Astrocyte (in vitro differentiated cells and primary cell): ENCODE data around the gene ARMH1. TPM values are rescaled to one million over a fixed set of nuclear protein-coding genes. Genes with fewer than 3 reads are reported as not detected.

Experiments used
- DNase-seq: peaks from one replicate; pipeline ENCODE4 v3.0.0-alpha.2; 2010; ENCODE audit warnings: low read depth
- FAIRE-seq: peaks from 2 replicates; lab custom pipeline; 2011; peaks lifted over from hg19 to GRCh38; lab: Jason Lieb, UNC
- H2AFZ ChIP-seq: 2 replicates; pipeline ENCODE4 v1.6.0; 2012; ENCODE audit warnings: low read depth, low read length, inconsistent platforms
- H3K27ac ChIP-seq: 2 replicates; pipeline ENCODE4 v1.5.1; 2011; ENCODE audit warnings: low read depth, low read length, inconsistent platforms
- H3K27me3 ChIP-seq: 2 replicates; pipeline ENCODE4 v1.6.0; 2011; ENCODE audit warnings: low read length, inconsistent platforms; ENCODE audit not compliant: insufficient read depth
- H3K36me3 ChIP-seq: 2 replicates; pipeline ENCODE4 v1.5.1; 2011; ENCODE audit warnings: low read length, inconsistent platforms; ENCODE audit not compliant: insufficient read depth
- H3K4me1 ChIP-seq: 2 replicates; pipeline ENCODE4 v1.5.1; 2011; ENCODE audit warnings: low read length, inconsistent platforms; ENCODE audit not compliant: insufficient read depth
- H3K4me2 ChIP-seq: 2 replicates; pipeline ENCODE4 v1.6.0; 2012; ENCODE audit warnings: low read length, inconsistent platforms
- H3K4me3 ChIP-seq: 2 replicates; pipeline ENCODE4 v1.5.1; 2011; ENCODE audit warnings: low read depth, mild to moderate bottlenecking, low read length, inconsistent platforms; ENCODE audit not compliant: insufficient read depth
- H3K79me2 ChIP-seq: 2 replicates; pipeline ENCODE4 v1.6.0; 2012; ENCODE audit warnings: mild to moderate bottlenecking, low read length, inconsistent platforms; ENCODE audit not compliant: insufficient read depth
- H3K9ac ChIP-seq: 2 replicates; pipeline ENCODE4 v1.6.0; 2012; ENCODE audit warnings: mild to moderate bottlenecking, low read length, inconsistent platforms
- H3K9me3 ChIP-seq: 2 replicates; pipeline ENCODE4 v1.5.1; 2012; ENCODE audit warnings: low read depth, mild to moderate bottlenecking, low read length, inconsistent platforms; ENCODE audit not compliant: insufficient read depth
- H4K20me1 ChIP-seq: 2 replicates; pipeline ENCODE4 v1.6.0; 2012; ENCODE audit warnings: low read length, inconsistent platforms; ENCODE audit not compliant: insufficient read depth
- H3K27ac Mint-ChIP-seq: one replicate; pipeline ENCODE4 v1.8.0; 2021; ENCODE audit warnings: mild to moderate bottlenecking, mixed read lengths; ENCODE audit not compliant: unreplicated experiment
- H3K27me3 Mint-ChIP-seq: one replicate; pipeline ENCODE4 v1.8.0; 2021; ENCODE audit warnings: low read depth, mixed read lengths; ENCODE audit not compliant: unreplicated experiment
- H3K36me3 Mint-ChIP-seq: one replicate; pipeline ENCODE4 v1.8.0; 2021; ENCODE audit warnings: low read depth, mixed read lengths; ENCODE audit not compliant: unreplicated experiment
- H3K4me1 Mint-ChIP-seq: one replicate; pipeline ENCODE4 v1.8.0; 2021; ENCODE audit warnings: low read depth, mixed read lengths; ENCODE audit not compliant: unreplicated experiment
- H3K4me3 Mint-ChIP-seq: one replicate; pipeline ENCODE4 v1.8.0; 2021; ENCODE audit warnings: mild to moderate bottlenecking, moderate library complexity, mixed read lengths; ENCODE audit not compliant: unreplicated experiment
- H3K9me3 Mint-ChIP-seq: one replicate; pipeline ENCODE4 v1.8.0; 2021; ENCODE audit warnings: mild to moderate bottlenecking, mixed read lengths; ENCODE audit not compliant: unreplicated experiment
- CTCF ChIP-seq: IDR thresholded peaks from 2 replicates; pipeline ENCODE4 v1.5.1; 2011; ENCODE audit warnings: low read depth, mild to moderate bottlenecking, inconsistent platforms, low read length, moderate library complexity; ENCODE audit not compliant: insufficient read depth
- EZH2 ChIP-seq: IDR thresholded peaks from 2 replicates; pipeline ENCODE4 v1.6.1; 2012; ENCODE audit warnings: mild to moderate bottlenecking, low read length, inconsistent platforms; ENCODE audit not compliant: insufficient read depth
- total RNA-seq: library from RNA; stranded (reverse); gene quantifications from 2 replicates; pipeline ENCODE4 v1.2.1, GENCODE V29; 2021

The ARMH1 gene
- total RNA-seq, 1 donor from 2014 or later, result 2.5 TPM

- Mint-ChIP-seq H3K4me1 (peaks cover 2% of the 10 kb centered on the region), H3K9me3 (no peaks in the 10 kb centered on the region), H3K4me3 (no peak overlapping the region), H3K27ac (no peak overlapping the region), H3K27me3 (no peaks in the 10 kb centered on the region), H3K36me3 (no peaks in the 10 kb centered on the region)
- no peak overlapping the region for H3K27ac ChIP-seq
- no peaks in the 10 kb centered on the region for H3K79me2 ChIP-seq
- no peak overlapping the region for H2AFZ ChIP-seq
- no peak overlapping the region for H3K4me3 ChIP-seq
- H4K20me1 ChIP-seq, result no peaks in the 10 kb centered on the region
- H3K27me3 ChIP-seq, result peaks cover 4% of the 10 kb centered on the region
- H3K9ac ChIP-seq, result no peak overlapping the region
- DNase-seq, result no peak
- no peak overlapping the region for H3K4me2 ChIP-seq
- no peaks in the 10 kb centered on the region for H3K36me3 ChIP-seq
- no peak for FAIRE-seq
- peaks cover 3% of the 10 kb centered on the region for H3K4me1 ChIP-seq
- H3K9me3 ChIP-seq, result no peaks in the 10 kb centered on the region
- TF ChIP-seq EZH2 (no peak), CTCF (no peak)
Measured at GRCh38 chr1:44717156-44717555, 42.6 kb downstream of the ARMH1 start.

- Mint-ChIP-seq H3K4me1 (peaks cover 2% of the 10 kb centered on the region), H3K36me3 (no peaks in the 10 kb centered on the region), H3K27me3 (no peaks in the 10 kb centered on the region), H3K9me3 (no peaks in the 10 kb centered on the region), H3K4me3 (no peak overlapping the region), H3K27ac (no peak overlapping the region)
- Histone ChIP-seq H3K4me2 (no peak overlapping the region), H3K27me3 (peaks cover 4% of the 10 kb centered on the region), H3K36me3 (no peaks in the 10 kb centered on the region), H4K20me1 (no peaks in the 10 kb centered on the region), H3K9me3 (no peaks in the 10 kb centered on the region), H3K4me1 (peaks cover 3% of the 10 kb centered on the region), H3K9ac (no peak overlapping the region), H3K79me2 (no peaks in the 10 kb centered on the region), H3K27ac (no peak overlapping the region), H2AFZ (no peak overlapping the region), H3K4me3 (no peak overlapping the region)
- FAIRE-seq, result no peak
- TF ChIP-seq EZH2 (no peak), CTCF (no peak)
- no peak for DNase-seq
Measured at GRCh38 chr1:44717653-44718052, 43.1 kb downstream of the ARMH1 start.

GRCh38 chr1:44718091-44718490 lies 43.6 kb downstream of the ARMH1 start:
- Histone ChIP-seq H3K4me3 (no peak overlapping the region), H3K27ac (no peak overlapping the region), H2AFZ (no peak overlapping the region), H3K4me2 (no peak overlapping the region), H3K27me3 (peaks cover 4% of the 10 kb centered on the region), H4K20me1 (no peaks in the 10 kb centered on the region), H3K9ac (no peak overlapping the region), H3K4me1 (peaks cover 3% of the 10 kb centered on the region), H3K36me3 (no peaks in the 10 kb centered on the region), H3K9me3 (no peaks in the 10 kb centered on the region), H3K79me2 (no peaks in the 10 kb centered on the region)
- Mint-ChIP-seq H3K4me3 (no peak overlapping the region), H3K36me3 (no peaks in the 10 kb centered on the region), H3K27ac (no peak overlapping the region), H3K27me3 (no peaks in the 10 kb centered on the region), H3K9me3 (no peaks in the 10 kb centered on the region), H3K4me1 (peaks cover 2% of the 10 kb centered on the region)
- no peak for DNase-seq
- no peak for TF ChIP-seq EZH2
- no peak for TF ChIP-seq CTCF
- FAIRE-seq, result no peak
